Measurements from ENCODE around the gene RNASET2.
A peak's percentile ranks its signal among the peaks of the same experiment; 100 is the strongest.

Gene RNASET2, protein sequence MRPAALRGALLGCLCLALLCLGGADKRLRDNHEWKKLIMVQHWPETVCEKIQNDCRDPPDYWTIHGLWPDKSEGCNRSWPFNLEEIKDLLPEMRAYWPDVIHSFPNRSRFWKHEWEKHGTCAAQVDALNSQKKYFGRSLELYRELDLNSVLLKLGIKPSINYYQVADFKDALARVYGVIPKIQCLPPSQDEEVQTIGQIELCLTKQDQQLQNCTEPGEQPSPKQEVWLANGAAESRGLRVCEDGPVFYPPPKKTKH

GRCh38 chr6:166956444-166957086, at the start of gene RNASET2:
Gene RNASET2, minus strand, starts transcription at chr6:166956550. Its CDS starts 368 bp downstream, at chr6:166956182.
- DNase-seq (ENCODE audit: low read depth): peak; percentile 74

DNA sequence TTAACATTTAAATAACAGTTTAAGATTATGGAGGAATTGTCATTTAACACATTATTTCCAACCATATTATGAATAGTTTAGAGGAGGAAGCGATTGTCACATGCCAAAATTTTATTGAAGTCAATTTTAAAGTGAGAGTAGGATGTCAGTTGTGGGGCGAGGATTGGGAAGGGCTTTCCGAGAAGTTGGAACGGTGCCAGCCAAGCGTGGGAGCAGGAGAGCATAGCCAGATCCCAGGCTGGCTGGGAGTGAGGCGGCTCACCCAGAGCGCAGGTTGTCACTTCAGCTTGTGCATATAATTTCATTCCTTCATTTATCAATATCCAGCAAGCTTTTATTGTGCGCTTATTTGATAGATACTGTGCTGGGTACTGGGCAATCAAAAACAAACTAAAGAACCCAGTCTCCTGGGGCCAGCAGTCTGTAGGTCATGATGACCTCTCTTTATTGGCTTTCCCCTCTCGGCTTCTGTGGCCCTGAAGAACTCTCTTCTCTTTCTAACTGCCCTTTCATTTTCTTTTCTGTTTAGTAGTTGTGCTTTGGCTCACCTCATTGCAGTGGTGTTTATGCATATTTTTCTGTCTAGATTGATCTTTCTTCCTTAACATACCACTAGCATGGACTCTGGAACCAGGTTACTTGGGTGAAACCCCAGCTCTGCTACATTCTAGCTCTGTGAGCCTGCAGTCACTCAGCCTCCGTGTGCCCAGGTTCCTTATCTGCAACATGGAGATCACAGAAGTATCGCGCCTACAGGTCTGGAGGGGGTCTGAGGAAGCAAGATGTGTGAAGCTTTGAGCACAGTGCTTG, 49.2 kb upstream of the RNASET2 start:
- no peak for DNase-seq (ENCODE audit: low read depth)

DNA sequence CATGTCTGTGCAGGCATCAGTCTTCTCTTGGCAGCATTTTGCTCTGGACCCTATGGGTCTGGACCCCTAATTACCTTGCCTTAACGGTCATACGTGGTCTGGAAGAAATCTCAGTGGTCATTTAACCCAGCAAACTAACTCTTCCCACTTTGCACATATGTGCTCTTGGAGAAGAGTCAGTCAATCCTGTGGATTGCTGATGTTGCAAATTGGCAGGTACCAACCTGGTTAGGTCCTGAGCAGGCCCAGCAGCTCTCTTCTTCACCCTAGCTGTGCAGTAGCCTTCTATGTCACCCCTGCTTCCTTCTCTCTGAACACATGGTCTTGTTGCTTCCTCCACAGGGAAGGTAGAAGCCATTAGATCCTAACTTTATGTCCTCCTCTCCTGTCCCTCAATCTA, 44.4 kb upstream of the RNASET2 start:
- DNase-seq (ENCODE audit: low read depth): no peak

GRCh38 chr6:166999884-167000253, 43.5 kb upstream of the RNASET2 start:
- no peak for DNase-seq (ENCODE audit: low read depth)

DNA sequence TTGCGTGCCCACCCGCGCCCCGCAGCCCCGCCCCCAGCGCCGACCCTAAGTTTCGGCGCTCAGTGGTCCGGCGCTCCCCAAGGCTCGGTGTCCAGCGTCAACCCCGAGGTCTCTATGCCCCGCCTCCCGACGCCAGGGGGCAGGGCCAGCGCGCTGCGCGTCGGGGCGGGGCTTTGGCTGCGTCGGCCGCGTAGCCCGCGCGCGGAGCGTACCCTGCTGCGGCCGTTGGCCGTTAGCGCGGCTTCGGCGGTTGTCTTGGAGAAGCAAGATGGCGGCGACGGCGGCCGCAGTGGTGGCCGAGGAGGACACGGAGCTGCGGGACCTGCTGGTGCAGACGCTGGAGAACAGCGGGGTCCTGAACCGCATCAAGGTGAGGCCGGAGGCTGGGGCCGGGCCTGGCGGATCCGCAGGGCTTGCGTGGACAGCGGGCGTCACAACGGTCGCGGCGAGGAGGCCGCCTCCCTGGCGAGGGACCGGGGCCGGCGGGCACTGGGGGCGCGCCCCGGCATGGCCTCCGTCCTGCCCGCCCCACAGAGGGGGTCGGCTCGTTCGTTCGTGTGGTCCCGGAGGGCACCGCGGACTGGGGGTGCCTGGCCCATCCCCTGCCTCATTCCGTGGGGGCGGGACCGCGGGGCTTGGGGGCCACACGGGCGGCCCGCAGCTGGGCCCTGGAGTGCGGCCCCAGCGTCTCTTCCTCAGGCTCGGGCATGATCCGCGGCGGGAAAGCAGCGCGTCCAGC, 43.0 kb upstream of the RNASET2 start, which contains the start of gene CEP43:
TSS of gene CEP43 (plus strand) at position 253 of the 739 bp plus-strand sequence. CDS start at position 269, 16 bp downstream.
- DNase-seq (ENCODE audit: low read depth): peak; percentile 91

GRCh38 chr6:166998256-166999144, 42.1 kb upstream of the RNASET2 start:
- DNase-seq (ENCODE audit: low read depth): no peak

DNA sequence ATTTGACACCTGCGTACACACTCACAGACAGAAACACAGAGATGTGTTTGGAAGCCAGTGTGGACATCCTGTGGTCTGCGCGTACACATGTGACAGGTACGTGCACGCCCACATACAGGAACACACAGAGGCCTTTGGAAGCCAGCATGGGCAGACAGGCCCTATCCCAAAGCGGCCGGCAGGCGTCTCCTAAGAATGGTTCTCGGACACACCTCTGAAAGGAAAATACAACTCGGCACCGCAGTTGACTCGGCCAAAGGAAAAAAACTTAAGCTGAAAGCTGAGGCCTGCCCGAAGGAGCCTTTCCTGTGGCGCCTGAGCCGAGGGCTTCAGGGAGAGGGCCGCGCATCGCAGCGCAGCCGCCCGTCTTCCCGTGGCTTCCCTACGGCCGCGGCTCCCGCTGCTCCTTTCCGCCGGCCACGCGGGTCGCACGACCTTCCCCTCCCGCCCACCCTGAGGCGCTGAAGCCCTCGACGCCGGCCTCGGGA, 41.5 kb upstream of the RNASET2 start:
- peak; percentile 53 for DNase-seq (ENCODE audit: low read depth)

- DNase-seq (ENCODE audit: low read depth): no peak
Observed at GRCh38 chr6:166997348-166997747, 41.0 kb upstream of the RNASET2 start.

- DNase-seq (ENCODE audit: low read depth): no peak
Observed at GRCh38 chr6:166996406-166996805, 40.1 kb upstream of the RNASET2 start.

- DNase-seq (ENCODE audit: low read depth): no peak
Observed at GRCh38 chr6:166989427-166990032, 33.2 kb upstream of the RNASET2 start.

GRCh38 chr6:166988674-166989201, 32.4 kb upstream of the RNASET2 start:
- no peak for DNase-seq (ENCODE audit: low read depth)

DNA sequence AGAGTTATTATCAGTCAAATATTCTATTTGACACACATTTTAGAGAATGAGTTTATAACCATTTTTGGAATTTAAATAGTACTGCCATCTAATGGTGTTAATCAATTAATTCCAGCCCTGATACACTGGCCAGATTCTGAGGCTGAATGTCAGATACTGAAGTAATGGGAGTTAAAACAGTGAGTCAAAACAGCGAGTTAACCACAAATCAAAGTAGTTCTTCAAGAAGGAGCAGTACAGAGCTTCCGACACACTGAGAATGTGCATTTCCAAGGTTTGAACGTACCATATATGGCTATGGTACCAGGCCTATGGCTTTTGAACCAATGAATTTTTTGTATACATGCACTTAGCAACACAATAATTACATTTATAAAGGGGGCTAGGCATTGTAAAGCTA, 31.6 kb upstream of the RNASET2 start:
- no peak for DNase-seq (ENCODE audit: low read depth)

DNA sequence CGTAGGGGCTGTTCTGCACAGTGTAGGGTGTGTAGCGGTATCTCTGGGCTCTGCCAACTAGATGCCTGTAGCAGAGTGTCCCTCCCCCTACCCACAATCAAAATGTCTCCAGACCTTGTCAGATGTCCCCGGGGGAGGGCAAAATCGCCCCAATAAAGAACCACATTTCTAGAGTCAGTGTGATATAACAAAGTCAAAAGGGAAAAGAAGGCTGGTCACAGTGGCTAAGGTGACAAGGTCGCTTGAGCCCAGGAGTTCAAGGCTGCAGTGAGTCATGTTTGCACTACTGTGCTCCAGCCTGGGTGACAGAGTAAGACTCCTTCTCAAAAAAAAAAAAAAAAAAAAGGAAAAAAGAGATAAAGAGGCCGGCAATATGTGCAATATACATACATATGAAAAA, 31.1 kb upstream of the RNASET2 start:
- DNase-seq (ENCODE audit: low read depth): no peak

- DNase-seq (ENCODE audit: low read depth): no peak
Observed at GRCh38 chr6:166980738-166981137, 24.4 kb upstream of the RNASET2 start.

DNA sequence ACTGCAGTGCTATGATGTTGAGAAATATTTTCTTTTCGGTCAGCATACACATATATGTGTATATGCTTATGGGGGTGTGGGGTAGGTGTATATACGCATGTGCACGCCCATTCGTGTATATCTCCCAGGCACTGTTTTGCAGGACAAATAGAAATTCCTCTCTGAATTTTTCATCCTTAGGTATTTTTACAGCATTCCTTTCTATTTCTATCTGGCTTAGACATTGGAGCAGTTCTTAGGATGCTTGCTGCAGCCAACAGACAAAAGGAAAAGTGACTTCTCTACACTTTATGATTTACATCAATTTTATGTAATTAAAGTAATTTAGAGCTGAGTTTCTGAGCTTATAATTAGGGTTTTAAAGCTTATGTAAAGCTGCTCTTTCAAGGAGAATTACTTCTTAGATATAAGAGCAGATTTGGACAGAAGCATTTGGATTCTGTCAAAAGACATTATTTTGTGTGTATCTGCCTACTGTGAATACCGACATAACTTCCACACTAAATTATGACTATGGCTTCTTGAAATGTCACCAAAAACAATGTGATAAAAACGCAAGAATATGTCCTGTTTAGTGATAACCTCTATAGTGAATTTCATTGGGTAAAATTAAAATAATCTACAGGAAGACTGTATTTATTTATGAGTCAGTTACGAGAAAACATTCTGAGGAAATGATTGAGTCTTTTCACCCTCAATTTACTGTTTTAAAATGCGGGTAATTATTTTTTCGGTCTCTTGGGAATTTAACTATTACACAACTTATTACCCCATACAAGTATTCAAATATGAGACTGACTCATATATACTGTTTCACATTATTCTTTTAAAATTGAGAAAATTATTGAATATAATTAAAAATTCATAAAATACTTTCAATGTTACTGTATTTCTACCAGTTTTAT, 21.5 kb upstream of the RNASET2 start:
- no peak for DNase-seq (ENCODE audit: low read depth)

DNA sequence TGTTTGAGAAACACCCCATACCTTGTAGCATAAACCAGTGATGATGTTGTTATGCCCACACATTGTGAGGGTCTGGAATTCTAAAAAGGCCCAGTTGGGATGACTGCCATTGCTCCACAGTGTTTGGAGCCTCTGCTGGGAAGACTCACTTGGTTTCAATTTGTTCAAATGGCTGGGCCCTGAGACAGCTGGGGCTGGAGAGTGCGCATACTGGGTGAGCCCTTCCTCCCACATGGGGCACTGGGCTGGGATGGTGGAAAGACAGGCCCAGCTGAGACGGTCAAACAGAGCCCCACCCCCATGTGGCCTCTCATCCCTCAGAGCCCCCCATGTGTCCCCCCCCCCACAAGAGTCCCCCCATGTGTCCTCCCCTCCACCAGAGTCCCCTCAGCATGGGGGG, 20.3 kb upstream of the RNASET2 start:
- no peak for DNase-seq (ENCODE audit: low read depth)

GRCh38 chr6:166972101-166972500, 15.8 kb upstream of the RNASET2 start:
- no peak for DNase-seq (ENCODE audit: low read depth)

DNA sequence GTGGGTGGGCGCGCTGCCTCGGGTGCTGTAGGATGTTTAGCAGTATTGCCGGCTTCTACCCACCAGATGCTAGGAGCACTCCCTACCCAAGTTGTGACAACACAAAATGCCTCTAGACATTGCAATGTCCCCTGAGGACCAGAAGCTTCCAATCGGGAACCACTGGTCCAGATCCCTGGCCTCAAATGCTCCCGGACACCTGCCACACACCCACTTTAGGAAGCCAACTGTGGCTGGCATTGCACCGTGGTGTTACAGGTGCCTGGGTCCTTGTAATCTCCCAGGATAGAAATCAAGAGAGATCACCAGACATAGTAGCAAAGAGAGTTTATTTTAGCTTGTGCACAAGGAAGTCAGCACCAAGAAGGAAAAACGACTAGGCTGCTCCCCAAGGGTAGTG, 14.9 kb upstream of the RNASET2 start:
- DNase-seq (ENCODE audit: low read depth): no peak

DNA sequence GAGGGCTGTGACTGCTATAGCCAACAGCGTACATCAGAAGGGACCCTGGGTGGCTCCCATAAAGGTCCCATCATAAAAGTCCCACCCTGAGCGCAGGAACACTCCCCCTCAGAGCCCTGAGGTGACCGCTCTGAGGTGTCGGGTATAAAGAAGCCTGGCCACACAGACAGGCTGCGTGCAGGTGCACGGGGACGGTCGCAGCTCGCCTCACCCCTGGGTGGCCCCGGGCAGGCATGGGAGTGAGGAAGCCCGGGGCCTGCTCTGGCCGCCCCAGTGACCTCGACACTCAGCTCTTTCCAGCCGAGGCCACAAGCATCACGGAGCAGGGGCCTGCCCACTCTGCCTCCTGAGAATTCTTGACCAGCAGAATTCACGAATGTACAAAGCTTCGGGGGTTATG, 14.4 kb upstream of the RNASET2 start:
- DNase-seq (ENCODE audit: low read depth): no peak
